OCI-LY3 (cell line): ENCODE measurements around the gene RARRES2.

Experiments
- H2AFZ ChIP-seq: fragments of 200-600, 300-600 bp; shearing (Covaris generic); 2 replicates; pipeline ENCODE4 v1.6.0; 2014; ENCODE audit warnings: antibody characterized with exemption, low read depth, low read length
- H3K27ac ChIP-seq: fragments of 200-600, 300-600 bp; sonication (generic); 2 replicates; pipeline ENCODE4 v1.5.1; 2014; ENCODE audit warnings: mild to moderate bottlenecking, low read length, moderate library complexity, mixed read lengths
- H3K27me3 ChIP-seq: fragments of 200-600, 300-600 bp; sonication (generic); 2 replicates; pipeline ENCODE4 v1.6.1; 2014; ENCODE audit warnings: low read depth, low read length, mixed read lengths
- H3K36me3 ChIP-seq: fragments of 200-600, 300-600 bp; sonication (generic); replicated peaks from 2 replicates; pipeline ENCODE3; 2014; ENCODE audit warnings: low read depth, low read length, mixed read lengths
- H3K4me1 ChIP-seq: fragments of 300-600, 200-600 bp; sonication (generic); 2 replicates; pipeline ENCODE4 v1.6.1; 2014; ENCODE audit warnings: low read length, mixed read lengths
- H3K4me2 ChIP-seq: fragments of 200-600, 300-600 bp; sonication (generic); 2 replicates; pipeline ENCODE4 v1.6.1; 2014; ENCODE audit warnings: low read length, mixed read lengths
- H3K4me3 ChIP-seq: fragments of 300-600, 200-600 bp; sonication (generic); 2 replicates; pipeline ENCODE4 v1.5.1; 2014; ENCODE audit warnings: antibody characterized with exemption, mild to moderate bottlenecking, low read length, moderate library complexity
- H3K79me2 ChIP-seq: fragments of 300-600, 200-600 bp; shearing (Covaris generic); 2 replicates; pipeline ENCODE4 v1.6.1; 2014; ENCODE audit warnings: mild to moderate bottlenecking, low read length, mixed read lengths
- H3K9ac ChIP-seq: fragments of 300-600, 200-600 bp; shearing (Covaris generic); 2 replicates; pipeline ENCODE4 v1.6.0; 2014; ENCODE audit warnings: mild to moderate bottlenecking, low read length, moderate library complexity
- H3K9me3 ChIP-seq: fragments of 200-600, 300-600 bp; shearing (Covaris generic); 2 replicates; pipeline ENCODE4 v1.6.1; 2014; ENCODE audit warnings: low read length, mixed read lengths; ENCODE audit not compliant: insufficient read depth
- H4K20me1 ChIP-seq: fragments of 200-600, 300-600 bp; sonication (generic); 2 replicates; pipeline ENCODE4 v1.6.1; 2016; ENCODE audit warnings: low read length, mixed read lengths; ENCODE audit not compliant: insufficient read depth
- CTCF ChIP-seq: fragments of 200-600, 300-600 bp; sonication (generic); IDR thresholded peaks from 2 replicates; pipeline ENCODE4 v1.5.1; 2014; ENCODE audit warnings: antibody characterized with exemption, low read length, low read depth
- EZH2phosphoT487 ChIP-seq: fragments of 200-600 bp; shearing (Covaris generic); IDR thresholded peaks from 2 replicates; pipeline ENCODE4 v1.6.1; 2018; ENCODE audit warnings: antibody characterized with exemption, mixed run types, low read depth

RARRES2 gene

GRCh38 chr7:150346922-150347321 is 5.5 kb upstream of the RARRES2 start:
- TF ChIP-seq CTCF (no peak), EZH2phosphoT487 (no peak)
- H3K36me3 ChIP-seq = peaks cover 8% of the 10 kb centered on the region
- H3K9ac ChIP-seq = no peak overlapping the region
- no peak overlapping the region for H3K27ac ChIP-seq
- H3K4me2 ChIP-seq = no peak overlapping the region
- no peaks in the 10 kb centered on the region for H3K27me3 ChIP-seq
- H3K79me2 ChIP-seq = no peaks in the 10 kb centered on the region
- H3K4me1 ChIP-seq = 0 out of 2 replicates have a peak, but pooled peaks cover 5% of the 10 kb centered on the region
- H2AFZ ChIP-seq = no peak overlapping the region
- no peak overlapping the region for H3K4me3 ChIP-seq
- peaks cover 11% of the 10 kb centered on the region for H3K9me3 ChIP-seq
- H4K20me1 ChIP-seq = no peaks in the 10 kb centered on the region

GRCh38 chr7:150345012-150345411 is 3.6 kb upstream of the RARRES2 start:
- peaks cover 11% of the 10 kb centered on the region for H3K9me3 ChIP-seq
- H2AFZ ChIP-seq = no peak overlapping the region
- no peak overlapping the region for H3K27ac ChIP-seq
- peaks cover 8% of the 10 kb centered on the region for H3K36me3 ChIP-seq
- no peak overlapping the region for H3K4me3 ChIP-seq
- no peak for TF ChIP-seq EZH2phosphoT487
- no peak for TF ChIP-seq CTCF
- H4K20me1 ChIP-seq = no peaks in the 10 kb centered on the region
- no peak overlapping the region for H3K9ac ChIP-seq
- 0 out of 2 replicates have a peak, but pooled peaks cover 5% of the 10 kb centered on the region for H3K4me1 ChIP-seq
- no peaks in the 10 kb centered on the region for H3K79me2 ChIP-seq
- no peaks in the 10 kb centered on the region for H3K27me3 ChIP-seq
- H3K4me2 ChIP-seq = no peak overlapping the region

- Histone ChIP-seq H3K9ac (no peak overlapping the region), H3K79me2 (no peaks in the 10 kb centered on the region), H3K27ac (no peak overlapping the region), H4K20me1 (no peaks in the 10 kb centered on the region), H3K9me3 (peaks cover 11% of the 10 kb centered on the region), H3K4me3 (no peak overlapping the region), H3K4me2 (no peak overlapping the region), H2AFZ (no peak overlapping the region), H3K36me3 (peaks cover 8% of the 10 kb centered on the region), H3K27me3 (no peaks in the 10 kb centered on the region), H3K4me1 (0 out of 2 replicates have a peak, but pooled peaks cover 5% of the 10 kb centered on the region)
- no peak for TF ChIP-seq EZH2phosphoT487
- TF ChIP-seq CTCF = no peak
These were observed 2.9 kb upstream of the RARRES2 start for GRCh38 chr7:150344299-150344698.

GRCh38 chr7:150343225-150343624 is 1.8 kb upstream of the RARRES2 start:
- peaks cover 8% of the 10 kb centered on the region for H3K36me3 ChIP-seq
- no peaks in the 10 kb centered on the region for H3K4me1 ChIP-seq
- TF ChIP-seq CTCF (no peak), EZH2phosphoT487 (no peak)
- no peak overlapping the region for H2AFZ ChIP-seq
- H3K9ac ChIP-seq = no peak overlapping the region
- H3K27me3 ChIP-seq = no peaks in the 10 kb centered on the region
- H3K27ac ChIP-seq = no peak overlapping the region
- H3K79me2 ChIP-seq = no peaks in the 10 kb centered on the region
- no peak overlapping the region for H3K4me3 ChIP-seq
- no peaks in the 10 kb centered on the region for H4K20me1 ChIP-seq
- H3K9me3 ChIP-seq = peaks cover 11% of the 10 kb centered on the region
- no peak overlapping the region for H3K4me2 ChIP-seq
